MM.1S (cell line): ENCODE data around the gene GLE1.

Source experiments
- EZH2 ChIP-seq: fragments of 300-600 bp; sonication (generic); optimal IDR thresholded peaks from 2 replicates; pipeline ENCODE3; 2017; ENCODE audit warnings: low read depth, mild to moderate bottlenecking, antibody characterized with exemption, low read length, mixed read lengths
- EZH2phosphoT487 ChIP-seq: fragments of 300-600 bp; sonication (generic); IDR thresholded peaks from 2 replicates; pipeline ENCODE4 v1.6.1; 2018; ENCODE audit warnings: antibody characterized with exemption, low read length
- TF ChIP-seq, protein P1 (sequence below): fragments of 300-600 bp; sonication (generic); IDR thresholded peaks from 2 replicates; pipeline ENCODE4 v1.5.1; 2016; ENCODE audit warnings: antibody characterized with exemption, low read length, mixed read lengths

DNA sequence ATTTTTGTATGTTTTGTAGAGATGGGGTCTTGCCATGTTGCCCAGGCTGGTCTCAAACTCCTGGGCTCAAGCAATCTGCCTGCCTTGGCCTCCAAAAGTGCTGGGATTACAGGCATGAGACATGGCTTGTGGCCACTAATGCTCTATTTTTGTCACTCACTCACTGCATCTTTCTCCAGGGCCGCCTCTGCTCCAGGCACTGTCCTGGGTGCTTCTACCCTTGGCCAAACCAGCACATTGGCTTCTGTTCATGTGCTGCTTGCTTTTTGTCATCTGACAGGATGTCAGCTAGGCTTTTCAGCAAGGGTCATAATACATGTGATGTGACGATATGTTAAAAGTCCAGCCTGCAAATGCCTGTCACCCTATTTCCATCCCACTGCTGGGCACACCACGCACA lies 45.5 kb upstream of the GLE1 start:
- TF ChIP-seq, protein P1, sequence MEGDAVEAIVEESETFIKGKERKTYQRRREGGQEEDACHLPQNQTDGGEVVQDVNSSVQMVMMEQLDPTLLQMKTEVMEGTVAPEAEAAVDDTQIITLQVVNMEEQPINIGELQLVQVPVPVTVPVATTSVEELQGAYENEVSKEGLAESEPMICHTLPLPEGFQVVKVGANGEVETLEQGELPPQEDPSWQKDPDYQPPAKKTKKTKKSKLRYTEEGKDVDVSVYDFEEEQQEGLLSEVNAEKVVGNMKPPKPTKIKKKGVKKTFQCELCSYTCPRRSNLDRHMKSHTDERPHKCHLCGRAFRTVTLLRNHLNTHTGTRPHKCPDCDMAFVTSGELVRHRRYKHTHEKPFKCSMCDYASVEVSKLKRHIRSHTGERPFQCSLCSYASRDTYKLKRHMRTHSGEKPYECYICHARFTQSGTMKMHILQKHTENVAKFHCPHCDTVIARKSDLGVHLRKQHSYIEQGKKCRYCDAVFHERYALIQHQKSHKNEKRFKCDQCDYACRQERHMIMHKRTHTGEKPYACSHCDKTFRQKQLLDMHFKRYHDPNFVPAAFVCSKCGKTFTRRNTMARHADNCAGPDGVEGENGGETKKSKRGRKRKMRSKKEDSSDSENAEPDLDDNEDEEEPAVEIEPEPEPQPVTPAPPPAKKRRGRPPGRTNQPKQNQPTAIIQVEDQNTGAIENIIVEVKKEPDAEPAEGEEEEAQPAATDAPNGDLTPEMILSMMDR, result no peak
- no peak for TF ChIP-seq EZH2
- no peak for TF ChIP-seq EZH2phosphoT487
